ENCODE data around the gene MTUS2.
A peak's percentile ranks its signal among the peaks of the same experiment; 100 is the strongest.

Gene MTUS2

DNA sequence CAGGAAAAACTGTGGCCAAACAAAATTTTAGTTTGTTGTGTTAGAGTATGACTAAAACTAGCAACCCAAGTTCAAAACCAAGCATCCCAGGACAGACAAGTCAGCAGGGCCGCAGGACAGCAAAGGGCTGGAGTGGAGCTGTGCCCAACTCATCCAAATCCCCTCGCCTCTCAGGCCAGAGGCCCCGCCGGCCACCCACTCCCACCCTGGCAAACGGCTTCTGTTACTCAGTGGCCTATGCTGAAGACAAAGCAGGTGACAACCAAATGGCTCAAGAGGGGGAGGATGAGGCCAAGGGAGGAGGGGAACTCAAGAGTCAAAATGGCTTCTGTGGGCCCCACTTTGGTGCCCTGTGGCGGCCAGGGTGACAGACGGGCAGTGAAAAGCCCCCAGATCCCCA is 705.6 kb downstream of the MTUS2 start:
- no peak for DNase-seq (ENCODE audit: low read depth in 2 of 2)

DNA sequence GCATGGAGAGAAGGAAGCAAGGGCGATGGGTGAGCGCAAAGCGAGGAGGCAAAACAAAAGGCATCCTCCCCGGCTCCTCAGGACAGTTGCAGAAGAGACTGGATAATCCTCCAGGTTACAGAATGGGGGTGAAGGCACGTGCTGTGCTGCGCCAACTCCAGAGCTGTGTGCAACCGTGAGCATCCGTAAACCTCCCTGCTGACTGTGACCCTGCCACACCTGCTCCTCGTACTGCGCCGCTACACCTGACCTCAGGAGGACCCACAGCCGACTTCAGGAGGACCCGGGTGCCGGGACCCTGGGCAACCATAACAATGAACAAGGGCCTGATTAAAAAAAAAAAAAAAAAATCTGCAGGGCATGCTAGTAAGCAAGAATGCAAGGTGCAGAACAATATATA is 706.6 kb downstream of the MTUS2 start:
- no peak for DNase-seq (ENCODE audit: low read depth in 2 of 2)

DNA sequence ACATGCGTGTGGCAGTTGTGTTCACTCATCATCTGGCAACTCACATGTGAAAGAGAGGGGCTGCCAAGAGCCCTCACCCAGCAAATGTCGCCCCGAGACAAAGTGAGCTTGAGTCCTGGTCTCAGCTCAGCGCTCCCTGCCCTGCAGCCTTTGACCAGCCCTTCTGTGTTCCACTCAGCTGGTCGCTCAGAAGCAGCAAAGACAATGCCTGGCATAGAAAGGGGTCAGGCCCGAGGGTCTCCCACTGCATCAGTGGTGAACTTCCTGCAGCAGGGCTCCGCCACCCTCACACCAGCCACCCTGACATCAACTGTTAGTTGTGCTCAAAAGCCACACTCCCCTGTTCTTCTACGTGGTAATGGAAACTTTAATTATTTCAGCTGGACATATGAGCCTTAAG is 707.4 kb downstream of the MTUS2 start:
- DNase-seq (ENCODE audit: low read depth in 2 of 2) = no peak

DNA sequence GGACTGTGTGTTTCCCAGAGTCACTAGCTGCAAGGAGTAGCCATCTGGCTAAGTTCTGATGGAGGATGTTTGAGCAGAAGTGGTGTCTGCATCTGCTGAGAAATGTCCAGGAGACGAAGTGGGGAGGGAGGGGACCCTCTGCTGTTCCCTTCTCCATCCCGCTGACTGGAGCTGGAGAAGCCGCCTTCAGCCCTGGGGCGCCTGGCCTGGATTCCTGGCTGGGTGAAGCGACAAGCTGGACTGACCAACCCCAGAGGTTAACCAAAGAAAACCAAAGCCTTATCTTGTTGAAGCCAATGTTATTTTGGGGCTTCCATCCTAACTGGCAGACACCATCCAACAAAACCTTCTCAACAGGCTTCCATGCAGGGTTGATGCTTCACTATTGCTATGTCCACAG is 707.8 kb downstream of the MTUS2 start:
- DNase-seq (ENCODE audit: low read depth in 2 of 2) = no peak

DNA sequence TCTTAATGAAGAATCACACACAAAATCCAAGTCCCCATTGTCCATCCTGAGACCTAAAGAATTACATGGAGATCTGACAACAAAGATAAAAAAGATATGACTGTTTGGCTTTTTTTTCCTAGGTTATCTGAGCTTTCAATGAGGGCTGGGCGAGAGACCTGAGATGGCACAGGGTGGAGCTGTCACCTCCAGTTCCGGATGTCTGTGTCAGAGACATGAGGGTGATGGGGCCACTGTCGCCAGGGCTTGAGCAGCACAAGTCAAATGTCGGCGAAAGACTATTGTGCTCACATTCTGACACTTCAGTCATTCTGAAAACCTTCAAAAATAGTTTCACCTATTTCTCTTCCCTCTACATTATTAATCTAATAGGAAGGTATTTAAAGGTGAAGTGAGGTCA is 709.6 kb downstream of the MTUS2 start:
- no peak for DNase-seq (ENCODE audit: low read depth in 2 of 2)

DNA sequence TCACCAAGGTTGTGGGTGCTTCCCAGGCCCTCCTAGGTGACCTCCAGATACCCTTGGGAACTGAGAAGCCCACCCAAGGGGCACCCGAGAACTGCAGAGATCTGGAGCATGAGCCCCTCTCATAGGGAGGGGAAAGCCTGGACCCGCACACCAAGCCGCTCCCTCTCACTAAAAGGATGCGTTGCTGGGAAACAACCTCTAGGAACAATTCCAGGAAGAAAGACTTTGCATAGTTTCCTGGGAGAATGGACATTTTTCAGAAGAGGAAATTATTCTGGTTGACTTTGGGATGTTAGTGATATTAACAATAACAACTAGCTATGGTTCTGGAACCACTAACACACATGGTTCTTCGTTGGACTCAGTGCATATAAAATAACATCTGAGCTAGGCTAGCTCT is 710.8 kb downstream of the MTUS2 start:
- DNase-seq (ENCODE audit: low read depth in 2 of 2) = no peak

DNA sequence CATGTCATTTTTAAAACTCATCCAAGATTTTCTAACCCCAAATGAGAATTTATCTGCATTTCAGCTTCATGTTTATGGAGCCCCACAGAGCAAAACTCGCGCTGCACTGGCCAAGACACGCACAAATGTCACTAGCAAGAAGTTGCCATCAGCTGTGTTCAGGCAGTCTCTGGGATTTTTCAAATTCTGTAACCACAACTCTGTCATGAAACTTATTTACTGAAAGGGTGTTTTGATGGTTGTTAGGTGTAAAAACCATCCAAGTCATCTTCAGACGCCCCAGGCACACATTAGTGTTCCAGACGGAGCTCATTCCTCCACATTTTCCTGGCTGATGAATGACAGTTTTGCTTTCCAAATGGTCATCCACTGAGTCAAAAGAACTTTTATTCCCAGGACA is 712.0 kb downstream of the MTUS2 start:
- DNase-seq (ENCODE audit: low read depth in 2 of 2) = no peak

DNA sequence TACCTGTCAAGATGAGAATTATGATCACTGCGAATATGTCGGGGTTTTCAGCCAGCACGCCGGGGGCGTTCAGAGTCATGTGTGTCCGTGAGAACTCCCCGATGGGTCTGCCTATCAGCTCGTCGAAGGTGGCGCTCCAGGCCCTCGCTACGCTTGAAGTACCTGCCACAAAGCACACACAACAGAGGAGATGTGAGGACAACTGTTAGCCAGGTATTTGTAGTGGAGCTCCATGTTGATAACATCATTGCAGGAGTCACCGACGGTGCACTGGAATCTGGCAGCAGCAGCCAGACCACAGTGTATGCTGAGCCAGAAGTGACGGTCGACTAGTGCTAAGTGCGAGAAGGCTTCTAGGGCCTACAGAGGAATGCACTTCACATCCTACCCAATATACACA is 712.7 kb downstream of the MTUS2 start:
- no peak for DNase-seq (ENCODE audit: low read depth in 2 of 2)

DNA sequence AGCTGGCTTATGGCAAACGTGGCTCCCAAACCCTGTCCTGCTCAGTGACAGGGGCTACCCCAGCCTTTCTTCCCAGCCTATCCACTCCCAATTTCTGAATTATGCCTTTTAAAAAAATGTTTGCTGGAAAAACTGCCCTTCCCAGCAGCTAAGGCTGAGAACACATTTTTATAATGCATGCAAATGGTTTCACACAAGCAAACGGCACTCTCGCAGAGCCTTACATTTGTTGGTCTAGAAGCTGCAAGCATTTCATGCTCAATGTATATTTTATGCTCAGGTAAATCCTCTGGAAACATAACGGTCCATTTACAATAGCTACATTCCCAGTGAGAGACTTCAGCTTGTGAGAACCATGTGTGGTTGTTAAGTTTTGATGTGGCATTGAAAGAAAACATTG is 713.9 kb downstream of the MTUS2 start:
- no peak for DNase-seq (ENCODE audit: low read depth in 2 of 2)

DNA sequence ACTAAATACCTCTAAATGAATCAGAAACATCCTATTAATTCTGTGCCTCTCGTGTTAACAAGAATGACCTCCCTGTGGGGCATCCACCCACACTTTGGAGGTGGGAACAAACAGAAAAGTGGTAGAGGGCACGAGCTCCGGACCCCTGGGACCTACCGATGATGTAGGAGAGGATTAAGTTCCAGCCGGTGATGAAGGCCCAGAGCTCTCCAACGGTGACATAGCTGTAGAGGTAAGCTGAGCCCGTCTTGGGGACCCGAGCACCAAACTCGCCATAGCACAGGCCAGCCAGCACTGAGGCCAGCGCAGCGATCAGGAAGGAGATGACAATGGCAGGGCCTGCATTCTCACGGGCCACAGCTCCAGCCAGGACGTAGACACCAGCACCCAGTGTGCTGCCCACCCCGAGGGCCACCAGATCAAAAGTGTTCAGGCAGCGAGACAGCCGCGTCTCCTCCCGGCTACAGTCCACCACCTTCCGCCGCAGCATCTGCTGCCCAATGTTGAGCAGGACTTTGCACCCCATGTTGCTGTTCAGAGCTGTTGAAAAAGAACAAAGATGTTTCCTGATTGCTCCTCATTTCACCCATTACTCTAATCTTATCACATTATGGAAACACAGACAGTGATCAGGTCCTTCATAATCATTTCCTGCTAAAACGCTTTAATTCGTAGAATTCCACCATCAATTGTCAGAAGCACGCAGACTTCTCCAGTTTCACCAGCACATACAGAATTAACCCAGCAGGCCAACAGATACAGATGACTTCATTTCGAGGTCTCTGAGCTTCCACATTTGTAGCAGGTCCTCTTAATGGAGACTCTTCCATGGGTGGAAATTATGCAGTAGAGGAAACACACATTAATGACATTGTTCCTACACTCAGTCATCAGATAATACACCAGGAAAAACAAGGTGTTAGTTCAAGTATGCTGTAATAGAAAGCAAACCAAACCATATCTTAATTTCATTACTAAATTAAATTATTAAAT is 715.8 kb downstream of the MTUS2 start:
- DNase-seq (ENCODE audit: low read depth in 2 of 2) = no peak

DNA sequence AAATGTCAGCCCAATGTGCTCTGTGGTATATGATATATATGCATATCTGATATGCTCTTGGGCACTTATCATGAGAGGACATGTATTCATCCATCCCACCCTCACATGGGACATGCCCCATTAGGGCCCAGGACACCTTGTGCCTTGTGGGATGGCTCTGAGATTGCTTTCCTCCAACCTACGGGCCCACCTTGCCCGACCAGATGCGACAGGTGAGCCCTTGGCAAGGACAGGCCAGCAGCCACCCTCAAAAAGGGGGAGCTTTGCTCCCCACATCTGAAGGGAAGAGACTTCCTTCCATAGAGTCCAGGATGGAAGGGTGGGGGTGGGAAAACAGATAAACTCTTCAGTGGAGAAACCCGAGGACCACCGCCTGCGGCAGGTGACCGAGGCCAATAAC is 716.7 kb downstream of the MTUS2 start:
- DNase-seq (ENCODE audit: low read depth in 2 of 2) = no peak

DNA sequence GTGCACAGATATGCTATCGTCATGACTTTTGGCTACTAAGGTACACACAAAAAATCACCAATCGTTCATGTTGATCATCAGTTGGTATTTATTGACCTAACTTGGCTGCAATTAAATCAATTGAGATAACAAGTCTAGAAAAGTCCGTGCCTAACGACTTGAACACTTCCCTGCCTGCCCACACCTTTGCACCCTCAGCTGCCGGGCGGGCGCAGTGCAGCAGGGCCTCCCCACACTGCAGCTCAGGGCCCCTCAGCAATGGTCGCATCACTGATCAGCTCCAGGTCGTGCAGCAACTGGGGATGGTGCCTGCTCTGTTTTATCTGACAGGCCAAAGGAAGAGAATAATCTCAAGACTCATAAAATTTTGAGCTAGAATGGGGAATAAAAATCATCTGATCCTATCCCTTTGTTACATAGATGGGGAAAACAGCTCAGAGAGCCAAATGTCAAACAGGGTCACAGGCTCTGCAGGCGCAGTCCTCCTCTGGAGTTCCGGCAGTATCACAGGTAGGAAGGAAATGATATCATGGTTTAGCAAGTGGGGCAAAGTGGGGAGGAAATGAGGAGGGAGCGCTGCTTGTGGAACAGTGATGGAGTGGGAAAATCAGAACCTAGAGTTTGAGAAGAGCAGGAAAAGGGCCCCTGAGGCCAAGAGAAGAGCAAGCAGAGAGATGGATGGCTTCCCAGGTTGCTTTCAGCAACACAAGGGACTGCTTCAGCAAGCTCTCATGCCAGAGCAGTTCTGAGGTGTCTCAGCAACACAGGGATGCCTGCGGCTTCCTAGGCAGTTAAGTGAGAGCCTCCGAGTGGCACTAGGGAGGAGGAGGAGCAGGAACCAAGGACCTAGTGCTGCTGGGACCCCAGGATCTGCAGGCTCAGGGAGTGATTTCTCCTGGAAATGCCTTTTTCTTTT is 717.9 kb downstream of the MTUS2 start:
- no peak for DNase-seq (ENCODE audit: low read depth in 2 of 2)

DNA sequence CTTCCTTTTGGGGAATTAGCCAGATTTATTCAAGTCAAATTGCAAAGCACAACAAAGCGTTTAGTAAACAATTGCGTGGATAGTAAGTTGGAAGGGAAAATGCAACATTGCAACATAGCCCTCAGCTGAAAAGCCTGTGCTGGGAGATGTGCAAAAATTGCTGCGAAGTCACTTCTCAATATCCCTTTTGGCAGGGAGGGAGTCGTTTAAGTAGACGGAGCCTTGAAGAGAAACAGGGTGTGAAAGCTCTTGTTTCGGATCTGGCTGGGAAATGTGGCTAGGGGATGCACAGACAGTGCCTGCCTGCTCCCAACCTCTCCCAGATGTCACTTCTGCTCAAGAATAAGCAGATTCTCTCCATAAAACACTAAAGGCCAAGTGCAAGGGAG is 718.5 kb downstream of the MTUS2 start:
- DNase-seq (ENCODE audit: low read depth in 2 of 2) = no peak

DNA sequence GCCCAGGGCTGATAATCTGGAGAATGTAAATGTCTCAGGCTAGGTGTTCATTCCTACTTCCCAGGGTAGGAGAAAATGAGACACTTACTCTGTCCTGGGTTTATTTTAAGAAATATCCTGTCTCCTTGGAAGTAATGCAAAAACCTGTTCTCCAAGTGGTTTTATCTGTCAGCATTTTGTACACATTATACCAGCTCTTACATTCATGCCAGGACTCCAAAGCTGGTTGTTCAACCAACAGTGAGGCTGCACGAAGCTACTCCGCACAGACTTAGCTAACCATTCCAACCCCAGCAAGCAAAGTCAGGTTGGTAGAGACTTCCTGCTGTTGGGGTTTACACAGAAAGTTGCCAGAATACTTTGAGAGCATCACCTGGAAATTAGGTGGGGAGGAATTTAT is 719.7 kb downstream of the MTUS2 start:
- DNase-seq (ENCODE audit: low read depth in 2 of 2) = no peak

DNA sequence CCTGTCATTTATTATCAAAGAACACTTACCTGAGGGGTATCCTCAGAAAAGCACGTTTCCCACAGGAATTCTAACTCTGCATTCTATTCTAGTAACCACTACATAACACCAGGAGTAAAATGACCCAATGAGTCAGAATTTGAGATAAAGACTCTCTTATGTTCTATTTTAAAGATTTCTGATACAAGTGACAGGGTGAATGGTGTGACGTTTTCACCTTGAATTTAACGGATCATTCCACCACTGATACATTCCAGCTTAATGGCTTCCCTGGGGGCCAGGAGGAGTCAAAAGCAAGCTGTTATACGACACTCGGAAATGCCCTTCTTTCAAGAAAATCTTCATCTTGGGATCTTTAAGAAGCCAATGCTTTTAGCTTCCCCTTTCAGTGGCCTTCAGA is 720.2 kb downstream of the MTUS2 start:
- no peak for DNase-seq (ENCODE audit: low read depth in 2 of 2)

DNA sequence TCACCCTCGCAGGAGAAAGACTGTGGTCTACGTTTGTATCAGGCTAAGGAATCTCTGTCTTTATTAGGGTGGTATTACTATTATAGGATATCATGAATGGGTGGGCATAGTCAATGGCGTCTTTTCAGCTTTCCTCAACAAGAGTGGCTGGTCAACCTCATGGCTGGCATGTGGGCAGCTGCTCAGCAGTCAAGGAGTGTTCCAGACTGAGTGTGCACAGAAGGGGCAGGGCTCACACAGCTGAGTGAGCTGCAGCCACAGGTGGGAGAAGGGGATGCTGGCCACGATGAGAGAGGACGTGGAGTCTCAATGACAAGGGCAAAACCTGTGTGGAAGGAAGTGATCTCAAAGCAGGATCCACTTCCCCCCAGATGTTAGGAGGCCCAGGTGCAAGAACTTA is 720.7 kb downstream of the MTUS2 start:
- no peak for DNase-seq (ENCODE audit: low read depth in 2 of 2)

DNA sequence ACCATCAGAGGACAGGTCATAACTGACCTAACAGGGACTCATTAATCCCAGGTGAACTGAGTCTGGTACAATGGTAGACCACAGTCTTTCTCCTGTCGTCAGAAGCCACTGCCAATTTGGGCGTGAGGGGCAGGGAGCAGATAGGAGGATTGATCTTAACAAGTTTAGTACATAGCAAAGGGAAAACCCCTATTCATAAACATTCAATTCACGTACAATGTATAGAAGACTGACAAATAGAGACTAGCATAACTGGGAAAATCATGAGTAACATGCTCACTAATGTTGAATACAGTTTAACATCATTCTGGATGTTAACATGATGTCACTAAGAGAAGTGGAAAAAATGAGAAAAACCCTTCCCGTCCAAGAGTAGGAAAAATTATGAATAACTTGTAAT is 721.3 kb downstream of the MTUS2 start:
- DNase-seq (ENCODE audit: low read depth in 2 of 2) = no peak

DNA sequence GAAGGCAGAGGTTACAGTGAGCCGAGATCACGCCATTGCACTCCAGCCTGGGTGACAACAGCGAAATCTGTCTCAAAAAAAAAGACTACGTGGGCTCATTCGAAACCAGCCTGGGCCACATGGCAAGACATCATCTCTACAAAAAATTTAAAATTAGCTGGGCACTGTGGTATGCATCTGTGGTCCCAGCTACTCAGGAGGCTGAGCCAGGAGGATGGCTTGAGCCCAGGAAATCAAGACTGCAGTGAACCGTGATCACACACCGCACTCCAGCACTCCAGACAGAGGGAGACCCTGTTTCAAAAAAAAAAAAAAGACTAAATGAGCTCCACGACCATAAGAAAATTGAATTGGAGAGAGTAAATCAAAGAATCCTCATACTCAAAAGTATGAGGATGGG is 722.2 kb downstream of the MTUS2 start:
- DNase-seq (ENCODE audit: low read depth in 2 of 2) = no peak

DNA sequence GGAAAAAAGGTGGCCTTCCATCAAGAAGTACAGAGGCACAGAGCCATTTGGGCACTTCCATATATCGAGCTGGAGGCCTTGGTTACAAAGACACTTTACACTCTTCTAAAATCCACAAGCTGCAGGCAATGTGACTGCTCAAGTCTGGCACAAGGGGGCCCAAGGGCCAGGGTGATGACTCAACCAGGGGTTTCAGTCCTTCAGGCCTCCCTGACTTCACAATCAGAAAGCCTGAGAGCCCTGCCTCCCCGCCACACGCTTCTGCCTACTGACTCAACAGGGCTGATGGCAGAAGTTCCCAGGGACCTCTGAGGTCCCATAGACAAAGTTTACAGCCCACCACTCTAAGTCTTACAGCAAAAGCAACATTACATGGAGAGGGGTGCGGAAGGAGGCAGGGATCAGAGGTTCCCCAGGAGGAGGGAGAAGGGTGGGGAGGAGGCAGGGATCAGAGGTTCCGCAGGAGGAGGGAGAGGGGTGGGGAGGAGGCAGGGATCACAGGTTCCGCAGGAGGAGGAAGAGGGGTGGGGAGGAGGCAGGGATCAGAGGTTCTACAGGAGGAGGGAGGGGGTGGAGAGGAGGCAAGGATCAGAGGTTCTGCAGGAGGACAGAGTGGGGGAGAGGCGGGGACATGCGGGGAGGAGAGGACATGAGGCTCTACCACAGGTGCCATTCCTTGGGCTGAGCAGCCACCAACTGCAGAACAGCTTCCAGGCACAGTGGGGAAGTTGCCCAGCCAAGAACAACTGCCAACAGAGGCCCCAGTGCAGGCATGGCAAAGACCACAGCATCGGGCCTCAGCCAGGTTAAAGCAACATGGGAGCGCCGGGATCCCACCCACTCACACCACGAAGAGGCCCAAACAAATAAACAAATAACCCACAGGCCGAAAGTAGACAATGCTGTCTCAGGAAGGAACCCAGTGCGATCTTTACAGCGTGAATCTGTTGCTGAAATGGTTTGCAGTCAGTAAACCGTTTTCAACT is 723.4 kb downstream of the MTUS2 start:
- peak; percentile 47 to 60 for DNase-seq (ENCODE audit: low read depth in 2 of 2)

DNA sequence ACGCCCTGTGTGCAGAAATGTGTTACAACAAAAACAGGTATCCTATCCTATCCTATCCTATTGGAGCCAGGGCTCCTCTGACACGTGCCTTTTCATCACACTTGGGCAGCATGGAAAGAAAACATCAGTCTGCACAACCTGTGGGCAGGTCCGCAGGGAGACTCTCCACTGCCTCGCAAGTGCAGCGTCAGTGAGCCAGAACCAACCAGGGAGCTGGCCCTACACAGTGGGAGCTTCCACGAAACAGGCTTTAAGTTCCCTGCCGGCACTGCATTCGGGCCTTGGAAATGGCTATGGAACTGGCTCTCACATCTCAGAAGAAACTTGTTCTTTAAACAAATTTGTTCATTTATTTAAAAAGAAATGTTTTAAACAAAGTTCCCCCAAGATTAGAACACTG is 725.8 kb downstream of the MTUS2 start:
- DNase-seq (ENCODE audit: low read depth in 2 of 2) = no peak

DNA sequence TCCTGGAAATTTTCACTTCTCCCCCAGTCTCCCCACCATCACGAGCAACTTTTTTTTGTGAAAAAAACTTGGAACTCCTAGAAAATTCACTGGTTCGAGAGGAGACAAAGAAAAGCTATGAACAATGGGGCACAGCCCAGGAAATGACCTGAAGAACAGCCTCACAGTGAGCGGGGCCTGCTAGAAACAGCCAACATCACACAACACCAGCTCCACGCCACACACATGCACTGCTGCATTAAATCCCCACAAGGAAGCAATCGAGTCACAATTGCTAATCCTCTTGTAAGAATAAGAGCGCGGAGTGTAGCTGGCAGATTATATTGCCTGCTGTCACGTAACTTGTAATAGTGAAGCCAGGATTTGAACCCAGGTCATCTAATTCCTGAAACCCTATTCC is 726.5 kb downstream of the MTUS2 start:
- DNase-seq (ENCODE audit: low read depth in 2 of 2) = no peak

DNA sequence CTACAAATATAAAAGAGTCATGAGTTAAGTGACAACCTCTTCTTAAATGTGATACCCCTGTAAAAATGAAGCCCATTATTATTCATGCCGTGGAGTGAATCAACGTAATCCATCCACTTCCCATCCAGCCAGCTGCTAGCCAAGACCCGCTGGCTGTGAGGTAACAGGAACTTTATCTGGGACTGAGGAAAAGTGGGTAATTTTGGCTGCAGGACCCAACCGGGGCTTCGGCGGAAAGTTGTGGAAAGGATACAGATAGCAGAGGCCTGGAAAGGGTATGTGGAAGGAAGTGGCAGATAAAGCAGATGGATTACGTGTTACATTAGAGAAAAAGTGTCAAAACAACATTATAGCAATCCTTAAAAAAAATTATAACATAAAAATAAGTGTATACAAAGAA is 727.0 kb downstream of the MTUS2 start:
- no peak for DNase-seq (ENCODE audit: low read depth in 2 of 2)

Data from stimulated activated CD8-positive, alpha-beta memory T cell treated with anti-CD3 and anti-CD28 coated beads, Interleukin-2, amount 100 ng/mL, for 48 hours (primary cell).